ENCODE results near the gene ZBTB9. TPM values are rescaled to one million over a fixed set of nuclear protein-coding genes. Genes with fewer than 3 reads are reported as not detected.

ZBTB9 gene, protein sequence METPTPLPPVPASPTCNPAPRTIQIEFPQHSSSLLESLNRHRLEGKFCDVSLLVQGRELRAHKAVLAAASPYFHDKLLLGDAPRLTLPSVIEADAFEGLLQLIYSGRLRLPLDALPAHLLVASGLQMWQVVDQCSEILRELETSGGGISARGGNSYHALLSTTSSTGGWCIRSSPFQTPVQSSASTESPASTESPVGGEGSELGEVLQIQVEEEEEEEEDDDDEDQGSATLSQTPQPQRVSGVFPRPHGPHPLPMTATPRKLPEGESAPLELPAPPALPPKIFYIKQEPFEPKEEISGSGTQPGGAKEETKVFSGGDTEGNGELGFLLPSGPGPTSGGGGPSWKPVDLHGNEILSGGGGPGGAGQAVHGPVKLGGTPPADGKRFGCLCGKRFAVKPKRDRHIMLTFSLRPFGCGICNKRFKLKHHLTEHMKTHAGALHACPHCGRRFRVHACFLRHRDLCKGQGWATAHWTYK
- total RNA-seq (2022; extraction: Qiagen RNA extraction), result 9.9 to 12.3 TPM (median 11.7 TPM) in 5 replicates

GRCh38 chr6:33454009-33454946 is at the start of gene ZBTB9:
Gene ZBTB9, plus strand, starts transcription at chr6:33454576. Its CDS starts 525 bp downstream, at chr6:33455101.

GRCh38 chr6:33410711-33411631 is 43.4 kb upstream of the ZBTB9 start, which contains the start of gene PHF1:
Gene PHF1, plus strand, starts transcription at chr6:33411014. Its CDS starts 1,250 bp downstream, at chr6:33412264.

DNA sequence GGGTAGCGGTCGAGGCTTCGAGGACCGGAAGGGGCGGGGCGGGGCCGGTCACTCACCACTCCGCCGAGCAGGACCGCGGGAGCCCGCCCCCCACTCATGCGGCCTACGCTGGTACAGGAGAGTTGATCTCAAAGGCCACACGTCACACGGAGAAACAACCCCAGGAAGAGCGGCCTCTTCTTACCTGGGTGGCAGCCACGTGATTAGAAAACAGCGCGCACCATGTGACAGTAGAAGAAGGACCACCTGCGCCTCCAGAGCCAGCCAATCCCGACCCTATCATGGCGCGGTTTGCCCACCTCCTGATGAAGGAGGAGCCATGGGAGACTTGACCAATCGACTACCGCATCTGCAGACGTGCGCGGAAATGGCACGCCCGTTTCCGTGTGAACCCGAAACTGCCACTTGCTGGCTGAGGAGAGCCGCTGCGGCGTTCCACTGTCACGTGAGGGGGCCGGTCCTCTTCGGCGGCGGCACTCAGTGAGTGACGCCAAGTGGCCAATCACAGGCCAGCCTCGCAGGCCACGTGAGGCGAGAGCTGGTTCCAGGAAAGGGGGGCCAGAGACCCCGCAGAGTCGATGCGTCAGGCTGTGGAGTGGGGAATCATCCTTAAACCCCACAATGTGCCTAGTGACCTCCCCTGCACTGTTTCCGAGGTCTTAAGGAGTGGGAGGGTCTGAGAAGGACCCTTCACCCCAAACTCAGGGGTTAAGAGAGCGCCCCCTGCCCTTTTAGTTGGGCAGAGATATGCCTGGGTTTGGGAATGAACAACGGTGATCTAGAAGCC is 36.3 kb upstream of the ZBTB9 start, which contains the start of gene CUTA:
CUTA (minus strand) TSS at position 205 of the 787 bp plus-strand sequence; CDS start at position 98, 107 bp downstream.

GRCh38 chr6:33419580-33420490 is 34.5 kb upstream of the ZBTB9 start, which contains the start of gene SYNGAP1:
Gene SYNGAP1, plus strand, starts transcription at chr6:33420065. Its CDS starts 200 bp downstream, at chr6:33420265.

Other genes with a start within 250 kb of the ZBTB9 start
- 12.2 to 16.7 TPM (median 14.9 TPM) in 5 replicates for gene HSD17B8, start 249.9 kb upstream of the ZBTB9 start, total RNA-seq (2022; extraction: Qiagen RNA extraction)
- gene RING1, start 246.1 kb upstream of the ZBTB9 start, total RNA-seq (2022; extraction: Qiagen RNA extraction), result 20.3 to 25.5 TPM (median 23.6 TPM) in 5 replicates
- 16.0 to 19.1 TPM (median 17.0 TPM) in 5 replicates for gene VPS52, start 182.7 kb upstream of the ZBTB9 start, total RNA-seq (2022; extraction: Qiagen RNA extraction)
- 2,510 to 2,725 TPM (median 2,552 TPM) in 5 replicates for gene RPS18, start 182.5 kb upstream of the ZBTB9 start, total RNA-seq (2022; extraction: Qiagen RNA extraction)
- gene B3GALT4, start 177.5 kb upstream of the ZBTB9 start, total RNA-seq (2022; extraction: Qiagen RNA extraction), result 0.56 to 1.2 TPM (median 0.95 TPM) in 5 replicates
- 48.8 to 53.2 TPM (median 50.6 TPM) in 5 replicates for gene WDR46, start 165.3 kb upstream of the ZBTB9 start, total RNA-seq (2022; extraction: Qiagen RNA extraction)
- gene PFDN6, start 165.0 kb upstream of the ZBTB9 start, total RNA-seq (2022; extraction: Qiagen RNA extraction), result 95.0 to 118 TPM (median 104 TPM) in 5 replicates
- gene RGL2, start 155.6 kb upstream of the ZBTB9 start, total RNA-seq (2022; extraction: Qiagen RNA extraction), result 11.7 to 14.0 TPM (median 13.1 TPM) in 5 replicates
- gene TAPBP, start 140.5 kb upstream of the ZBTB9 start, total RNA-seq (2022; extraction: Qiagen RNA extraction), result 35.1 to 42.4 TPM (median 36.9 TPM) in 5 replicates
- 2.4 to 3.4 TPM (median 3.3 TPM) in 5 replicates for gene ZBTB22, start 136.8 kb upstream of the ZBTB9 start, total RNA-seq (2022; extraction: Qiagen RNA extraction)
- gene DAXX, start 131.6 kb upstream of the ZBTB9 start, total RNA-seq (2022; extraction: Qiagen RNA extraction), result 34.5 to 41.5 TPM (median 34.7 TPM) in 5 replicates
- gene KIFC1, start 62.8 kb upstream of the ZBTB9 start, total RNA-seq (2022; extraction: Qiagen RNA extraction), result 42.3 to 45.8 TPM (median 44.0 TPM) in 5 replicates
- 14.2 to 18.0 TPM (median 15.3 TPM) in 5 replicates for gene PHF1, start 43.6 kb upstream of the ZBTB9 start, total RNA-seq (2022; extraction: Qiagen RNA extraction)
- gene CUTA, start 36.5 kb upstream of the ZBTB9 start, total RNA-seq (2022; extraction: Qiagen RNA extraction), result 167 to 226 TPM (median 199 TPM) in 5 replicates
- 3.1 to 4.8 TPM (median 4.4 TPM) in 5 replicates for gene SYNGAP1, start 34.5 kb upstream of the ZBTB9 start, total RNA-seq (2022; extraction: Qiagen RNA extraction)
- gene BAK1, start 125.7 kb downstream of the ZBTB9 start, total RNA-seq (2022; extraction: Qiagen RNA extraction), result 42.5 to 46.9 TPM (median 43.4 TPM) in 5 replicates
- gene ITPR3, start 166.7 kb downstream of the ZBTB9 start, total RNA-seq (2022; extraction: Qiagen RNA extraction), result 35.4 to 50.3 TPM (median 48.0 TPM) in 5 replicates

All from A549 treated with Hydrocortisone at 1 μM for 4 hours (cell line).